ENCODE results near the gene SARDH.

The SARDH gene

DNA sequence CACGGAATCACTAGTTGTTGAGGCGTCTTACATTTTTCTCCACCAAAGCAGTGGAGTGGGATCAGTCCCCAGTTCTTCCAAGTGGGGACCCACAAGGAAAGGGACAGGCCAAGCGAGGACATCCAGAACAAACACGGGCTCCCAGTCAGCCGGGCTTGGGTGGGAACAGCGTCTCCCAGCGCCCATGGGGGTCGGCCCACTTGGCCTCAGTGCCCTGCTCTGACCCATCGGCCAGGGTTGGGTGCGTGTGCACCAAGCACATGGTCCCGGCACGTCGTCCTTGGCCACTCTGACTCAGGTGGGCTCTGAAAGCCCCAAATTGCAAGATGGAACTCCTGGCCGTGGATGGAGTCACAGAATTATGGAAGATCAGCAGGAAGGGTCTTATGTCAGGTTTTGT lies 64.1 kb downstream of the SARDH start:
- H3K36me3 ChIP-seq (replicated peaks), result no peaks in the 10 kb centered on the region
- in situ Hi-C loops (cut with HindIII; ENCODE audit: low pct_ligation_motif_present, low sequenced_read_pairs), result no loop called here
- TF ChIP-seq, protein P1, sequence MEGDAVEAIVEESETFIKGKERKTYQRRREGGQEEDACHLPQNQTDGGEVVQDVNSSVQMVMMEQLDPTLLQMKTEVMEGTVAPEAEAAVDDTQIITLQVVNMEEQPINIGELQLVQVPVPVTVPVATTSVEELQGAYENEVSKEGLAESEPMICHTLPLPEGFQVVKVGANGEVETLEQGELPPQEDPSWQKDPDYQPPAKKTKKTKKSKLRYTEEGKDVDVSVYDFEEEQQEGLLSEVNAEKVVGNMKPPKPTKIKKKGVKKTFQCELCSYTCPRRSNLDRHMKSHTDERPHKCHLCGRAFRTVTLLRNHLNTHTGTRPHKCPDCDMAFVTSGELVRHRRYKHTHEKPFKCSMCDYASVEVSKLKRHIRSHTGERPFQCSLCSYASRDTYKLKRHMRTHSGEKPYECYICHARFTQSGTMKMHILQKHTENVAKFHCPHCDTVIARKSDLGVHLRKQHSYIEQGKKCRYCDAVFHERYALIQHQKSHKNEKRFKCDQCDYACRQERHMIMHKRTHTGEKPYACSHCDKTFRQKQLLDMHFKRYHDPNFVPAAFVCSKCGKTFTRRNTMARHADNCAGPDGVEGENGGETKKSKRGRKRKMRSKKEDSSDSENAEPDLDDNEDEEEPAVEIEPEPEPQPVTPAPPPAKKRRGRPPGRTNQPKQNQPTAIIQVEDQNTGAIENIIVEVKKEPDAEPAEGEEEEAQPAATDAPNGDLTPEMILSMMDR (IDR thresholded peaks at IDR 0.05; ENCODE audit: low read depth, low read length, missing control alignments), result no peak
- H3K27ac ChIP-seq, result no peak overlapping the region
- DNase-seq, result no peak
- H3K4me3 ChIP-seq (ENCODE audit: low read depth, low read length), result no peak overlapping the region
- no peaks in the 10 kb centered on the region for H3K27me3 ChIP-seq (replicated peaks)

DNA sequence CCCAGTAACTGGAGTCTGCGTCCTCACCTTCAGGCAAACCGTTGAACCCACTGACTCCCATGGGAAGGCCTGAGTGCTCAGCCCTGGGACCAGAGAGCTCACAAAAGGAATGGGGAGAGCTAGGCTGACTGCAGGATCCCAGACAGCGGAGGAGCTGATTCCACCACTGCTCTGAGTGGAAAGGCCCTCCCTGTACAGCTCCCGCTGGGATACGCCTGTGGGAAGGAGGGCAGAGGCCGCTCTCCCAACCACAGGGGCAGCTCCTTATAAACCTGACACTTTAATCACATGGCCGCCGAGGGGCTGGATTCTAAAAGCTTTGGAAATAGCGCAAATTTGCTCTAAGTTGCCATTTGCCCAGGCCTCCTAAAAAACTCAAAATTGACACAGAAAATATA lies 64.9 kb downstream of the SARDH start:
- H3K27me3 ChIP-seq (replicated peaks), result no peaks in the 10 kb centered on the region

DNA sequence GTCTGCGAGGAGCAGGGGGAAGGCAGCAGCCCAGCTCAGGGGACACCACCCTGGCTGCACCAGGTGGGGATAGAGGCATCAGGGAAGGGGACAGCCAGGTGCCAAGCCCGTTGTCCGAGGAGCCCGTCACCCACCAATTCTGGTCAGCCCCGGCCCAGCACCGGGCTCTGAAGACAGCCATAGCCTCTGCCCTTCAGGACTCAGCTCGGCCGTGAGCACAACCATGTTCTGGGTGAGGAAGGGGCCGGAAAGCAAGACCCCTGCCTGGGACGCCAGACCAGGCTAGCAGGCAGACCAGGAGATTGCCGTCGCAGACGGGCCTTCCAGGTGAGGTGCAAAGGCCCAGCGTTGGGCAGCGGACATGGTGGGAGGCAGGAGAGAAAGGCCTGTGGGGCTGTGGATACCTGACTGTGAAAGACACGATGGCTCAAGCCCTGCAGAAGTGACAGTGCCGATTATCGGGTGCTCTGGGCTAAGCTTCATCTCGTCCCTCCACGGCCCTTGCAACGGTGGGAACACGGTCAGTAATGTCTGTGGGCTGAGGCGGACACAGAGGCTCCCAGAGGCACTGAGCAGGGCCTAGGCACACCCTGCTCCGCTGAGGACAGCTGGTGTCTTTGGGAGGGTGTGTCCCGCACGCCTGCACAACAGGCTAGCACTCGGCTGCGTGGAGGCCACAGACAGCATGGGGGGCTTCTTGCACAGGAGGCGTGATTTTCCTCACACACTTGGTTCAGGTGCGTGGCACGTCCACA lies 65.5 kb downstream of the SARDH start:
- TF ChIP-seq, protein P1 (IDR thresholded peaks at IDR 0.05; ENCODE audit: low read depth, low read length, missing control alignments), result no peak
- in situ Hi-C loops (cut with HindIII; ENCODE audit: low pct_ligation_motif_present, low sequenced_read_pairs), result no loop called here
- Histone ChIP-seq H3K27me3 (replicated peaks) (no peaks in the 10 kb centered on the region), H3K4me3 (ENCODE audit: low read depth, low read length) (no peak overlapping the region), H3K36me3 (replicated peaks) (no peaks in the 10 kb centered on the region), H3K27ac (no peak overlapping the region)
- no peak for DNase-seq

More for the DNA sequence above, 64.9 kb downstream of the SARDH start:
- H3K36me3 ChIP-seq (replicated peaks), result no peaks in the 10 kb centered on the region
- H3K4me3 ChIP-seq (ENCODE audit: low read depth, low read length), result no peak overlapping the region
- TF ChIP-seq, protein P1 (IDR thresholded peaks at IDR 0.05; ENCODE audit: low read depth, low read length, missing control alignments), result no peak
- in situ Hi-C loops (cut with HindIII; ENCODE audit: low pct_ligation_motif_present, low sequenced_read_pairs), result no loop called here
- DNase-seq, result peak; percentile 22
- H3K27ac ChIP-seq, result no peak overlapping the region

DNA sequence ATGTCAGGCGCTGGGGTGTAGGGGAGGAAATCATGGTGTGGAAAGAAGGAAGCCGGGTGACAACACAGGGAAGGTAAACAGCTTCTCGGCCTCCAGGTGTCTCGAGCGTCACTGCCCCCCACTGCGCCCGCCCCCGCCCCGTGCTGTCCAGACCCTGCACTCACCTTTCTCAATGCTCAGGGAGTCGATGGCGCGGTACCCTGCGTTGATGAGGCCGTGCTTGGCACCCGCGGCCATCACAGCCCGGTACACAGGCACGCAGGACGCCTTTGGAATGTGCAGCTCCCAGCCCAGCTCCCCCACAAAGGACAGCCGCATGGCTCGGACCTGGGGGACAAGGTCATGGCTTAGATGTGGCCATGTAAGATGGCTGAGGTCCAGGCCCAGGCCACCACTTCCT lies 66.8 kb downstream of the SARDH start:
- TF ChIP-seq, protein P1 (IDR thresholded peaks at IDR 0.05; ENCODE audit: low read depth, low read length, missing control alignments), result no peak

DNA sequence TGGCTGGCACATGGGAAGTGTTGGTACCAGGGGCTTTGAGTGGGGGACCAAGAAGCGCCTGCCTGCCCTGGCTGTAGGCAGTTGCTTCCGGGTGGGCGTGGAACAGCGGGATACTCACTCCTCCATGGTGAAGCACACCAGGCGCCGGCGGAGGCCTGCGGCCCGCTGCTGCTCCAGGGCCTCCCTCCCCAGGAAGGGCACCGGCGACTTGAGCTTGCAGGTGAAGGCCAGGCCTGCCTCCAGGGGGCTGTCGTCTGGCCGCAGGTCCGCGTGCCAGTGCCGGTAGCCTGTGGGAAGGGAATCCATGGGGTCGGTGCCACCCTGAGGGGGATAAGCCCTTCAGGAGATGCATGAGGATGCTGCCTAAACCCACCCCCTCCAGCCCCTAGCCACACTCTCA lies 67.7 kb downstream of the SARDH start:
- in situ Hi-C loops (cut with HindIII; ENCODE audit: low pct_ligation_motif_present, low sequenced_read_pairs), result no loop called here
- no peak for DNase-seq
- TF ChIP-seq, protein P1 (IDR thresholded peaks at IDR 0.05; ENCODE audit: low read depth, low read length, missing control alignments), result no peak
- Histone ChIP-seq H3K27ac (no peak overlapping the region), H3K4me3 (ENCODE audit: low read depth, low read length) (no peak overlapping the region), H3K27me3 (replicated peaks) (no peaks in the 10 kb centered on the region), H3K36me3 (replicated peaks) (no peaks in the 10 kb centered on the region)

More for the DNA sequence above, 66.8 kb downstream of the SARDH start:
- H3K36me3 ChIP-seq (replicated peaks), result no peaks in the 10 kb centered on the region
- H3K4me3 ChIP-seq (ENCODE audit: low read depth, low read length), result no peak overlapping the region
- in situ Hi-C loops (cut with HindIII; ENCODE audit: low pct_ligation_motif_present, low sequenced_read_pairs), result no loop called here
- no peaks in the 10 kb centered on the region for H3K27me3 ChIP-seq (replicated peaks)
- DNase-seq, result no peak
- no peak overlapping the region for H3K27ac ChIP-seq
